Activated CD8-positive, alpha-beta memory T cell treated with anti-CD3 and anti-CD28 coated beads, Interleukin-2, amount 50 U/mL, for 24 hours (primary cell): ENCODE measurements around the gene HS3ST5.

Source experiments
- DNase-seq: peaks from one replicate; pipeline ENCODE4 v3.0.0-alpha.2; 2020; ENCODE audit errors: extremely low read depth

The HS3ST5 gene

GRCh38 chr6:114195631-114196403, 147.0 kb downstream of the HS3ST5 start:
- DNase-seq = no peak

DNA sequence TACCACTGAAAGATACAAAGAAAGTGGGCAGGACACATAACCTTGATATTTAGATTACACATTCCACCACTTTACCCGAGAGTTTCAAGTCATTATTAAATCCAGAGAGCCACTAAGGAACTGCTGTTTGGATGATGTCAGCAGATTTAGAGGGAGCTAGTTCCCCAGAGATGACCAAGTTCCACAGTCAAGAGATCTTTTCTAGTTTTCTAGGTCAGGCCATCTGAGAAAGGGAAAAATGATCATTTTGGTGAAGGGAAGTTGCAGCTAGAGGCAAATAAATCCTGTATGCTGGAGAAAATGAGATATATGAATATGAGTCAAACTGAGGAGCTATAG, 147.8 kb downstream of the HS3ST5 start:
- no peak for DNase-seq

- no peak for DNase-seq
These were observed 148.3 kb downstream of the HS3ST5 start for GRCh38 chr6:114194362-114195026.

DNA sequence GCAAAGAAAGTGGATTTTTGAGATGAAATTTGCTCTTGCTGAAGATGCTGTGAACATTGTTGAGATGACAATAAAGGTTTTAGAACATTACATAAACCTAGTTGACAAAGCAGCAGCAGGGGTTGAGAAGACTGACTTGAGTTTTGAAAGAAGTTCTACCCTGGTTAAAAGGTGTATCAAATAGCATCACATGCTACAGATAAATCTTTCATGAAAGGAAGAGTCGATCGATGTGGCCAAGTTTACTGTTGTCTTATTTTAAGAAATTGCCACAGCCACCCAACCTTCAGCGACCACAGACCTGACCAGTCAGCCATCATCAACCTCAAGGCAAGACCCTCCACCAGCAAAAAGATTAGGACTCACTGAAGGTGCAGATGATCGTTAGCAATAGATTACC, 155.3 kb downstream of the HS3ST5 start:
- DNase-seq = no peak

DNA sequence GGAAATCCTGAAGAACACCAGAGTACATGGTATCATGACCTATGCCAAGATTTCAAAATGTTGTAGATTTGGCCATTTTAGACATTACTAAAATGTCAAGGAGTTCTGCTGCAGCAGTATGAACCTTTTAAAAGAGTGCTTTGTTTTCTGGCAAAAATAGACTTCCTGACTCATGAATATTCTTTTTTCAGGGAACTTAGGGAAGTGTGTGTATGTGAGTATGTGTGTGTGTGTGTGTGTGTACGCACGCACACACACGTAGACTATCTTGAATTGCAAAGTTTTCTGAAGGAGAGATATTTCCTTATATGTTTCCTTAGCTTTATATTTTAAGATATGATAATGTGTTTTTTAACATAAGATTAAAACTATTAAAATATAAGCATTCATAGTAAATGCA, 161.2 kb downstream of the HS3ST5 start:
- no peak for DNase-seq

GRCh38 chr6:114179411-114179810, 163.4 kb downstream of the HS3ST5 start:
- DNase-seq = no peak

DNA sequence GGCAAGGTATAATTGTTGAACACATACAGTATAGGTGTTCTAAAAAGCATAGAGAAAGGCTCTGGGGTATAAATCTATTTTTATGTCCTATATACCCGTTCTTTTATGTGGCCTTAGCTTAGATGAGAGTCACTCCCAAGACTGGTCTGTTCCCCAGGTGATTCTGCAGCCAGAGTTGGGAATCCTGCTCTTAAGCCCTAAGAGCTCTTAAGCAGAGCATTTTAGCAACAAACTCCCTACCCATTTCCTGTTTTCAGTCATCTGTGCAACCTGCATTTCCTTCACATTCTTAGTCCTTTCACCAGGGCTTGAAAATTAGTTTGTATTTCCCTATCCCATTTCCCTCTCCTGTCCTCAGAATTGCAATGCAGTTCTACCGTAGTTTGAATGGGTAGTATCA, 166.1 kb downstream of the HS3ST5 start:
- DNase-seq = no peak

- DNase-seq = no peak
These were observed 170.1 kb downstream of the HS3ST5 start for GRCh38 chr6:114172576-114173260.

- DNase-seq = no peak
These were observed 171.3 kb downstream of the HS3ST5 start for GRCh38 chr6:114171473-114171872.

DNA sequence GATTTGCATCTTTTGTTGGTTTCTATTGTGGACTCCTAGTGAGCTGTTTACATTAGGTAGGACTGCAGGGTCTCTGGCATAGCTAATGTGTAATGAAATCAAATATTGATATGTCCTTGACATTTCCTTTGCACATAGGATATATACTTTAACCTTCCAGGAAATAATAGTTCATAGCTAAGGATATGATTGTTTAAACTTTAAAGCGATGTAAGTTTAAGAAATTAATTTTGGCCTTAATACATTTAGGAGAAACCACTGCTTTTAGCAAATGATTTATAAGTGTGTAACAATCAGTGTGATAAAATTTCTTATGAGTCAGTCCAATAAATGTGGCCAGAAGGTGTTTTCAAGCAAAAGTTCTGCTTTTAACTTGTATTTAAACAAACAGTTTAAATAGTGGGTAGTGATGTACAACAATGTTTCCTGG, 171.8 kb downstream of the HS3ST5 start:
- DNase-seq = no peak

DNA sequence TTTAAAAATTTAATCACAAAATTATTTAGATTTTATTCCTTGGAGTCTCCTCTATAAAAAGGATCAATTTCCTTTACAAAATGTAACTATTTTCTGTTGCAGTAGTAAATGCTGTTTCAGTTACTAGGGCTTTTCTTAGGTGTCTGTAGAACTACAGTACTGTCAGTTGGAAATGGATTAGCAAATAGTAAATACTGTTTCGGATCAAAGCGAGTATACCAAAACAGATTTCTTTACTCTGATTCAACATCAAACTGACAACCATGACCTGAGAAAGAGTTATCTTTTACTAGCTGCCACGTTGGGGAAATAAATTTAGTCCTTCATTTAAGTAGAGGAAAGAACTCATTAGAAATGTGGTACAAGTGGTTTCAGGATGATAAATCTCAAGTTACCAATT, 172.5 kb downstream of the HS3ST5 start:
- no peak for DNase-seq

- no peak for DNase-seq
These were observed 173.1 kb downstream of the HS3ST5 start for GRCh38 chr6:114169763-114170162.

DNA sequence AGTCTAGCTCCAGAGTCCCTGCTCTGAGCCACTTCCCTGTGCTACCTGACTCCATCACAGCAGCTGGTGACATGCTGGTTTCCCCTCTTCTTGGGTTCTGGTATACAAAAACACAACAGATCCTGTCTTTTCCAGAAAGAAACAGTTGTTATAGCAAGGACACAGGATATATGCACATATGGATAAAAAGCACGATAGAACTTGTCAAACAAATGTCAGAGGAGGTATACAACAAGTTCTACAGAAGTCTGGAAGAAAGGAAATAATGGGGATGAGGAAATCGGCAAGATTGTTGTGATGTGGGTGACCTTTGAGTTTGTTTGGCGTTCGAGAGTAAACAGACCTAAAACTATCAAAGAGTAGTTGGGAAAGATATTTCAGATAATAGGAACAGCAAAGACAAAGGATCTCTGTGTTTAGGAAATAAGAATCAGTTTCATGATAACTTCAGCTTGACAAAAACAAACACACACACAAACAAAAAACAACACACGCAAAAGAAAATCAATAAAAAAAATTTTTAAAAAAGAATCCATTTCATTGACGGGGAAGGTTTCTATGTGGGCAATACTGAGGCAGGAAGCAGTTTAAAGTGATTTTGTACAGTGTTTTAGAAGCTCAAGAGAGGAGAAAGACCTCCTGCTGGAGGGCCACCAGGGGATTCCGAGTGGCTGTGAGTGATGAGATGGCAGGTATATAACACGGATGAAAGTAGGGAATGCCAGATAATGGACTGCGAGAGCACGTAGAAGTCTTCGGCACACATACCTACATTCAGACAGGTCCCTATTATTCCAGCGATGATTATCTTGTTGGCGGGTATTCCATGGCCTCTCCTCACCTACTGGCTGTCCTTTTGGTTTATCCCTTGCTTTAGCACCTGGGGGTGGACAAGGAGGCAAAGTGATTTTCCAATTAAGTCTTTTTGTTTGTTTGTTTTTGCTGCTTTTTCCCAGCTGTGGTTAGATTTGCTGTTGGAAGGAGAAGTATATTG, 174.9 kb downstream of the HS3ST5 start:
- no peak for DNase-seq

- DNase-seq = no peak
These were observed 178.6 kb downstream of the HS3ST5 start for GRCh38 chr6:114164207-114164606.

GRCh38 chr6:114162691-114163347, 180.0 kb downstream of the HS3ST5 start:
- DNase-seq = no peak

DNA sequence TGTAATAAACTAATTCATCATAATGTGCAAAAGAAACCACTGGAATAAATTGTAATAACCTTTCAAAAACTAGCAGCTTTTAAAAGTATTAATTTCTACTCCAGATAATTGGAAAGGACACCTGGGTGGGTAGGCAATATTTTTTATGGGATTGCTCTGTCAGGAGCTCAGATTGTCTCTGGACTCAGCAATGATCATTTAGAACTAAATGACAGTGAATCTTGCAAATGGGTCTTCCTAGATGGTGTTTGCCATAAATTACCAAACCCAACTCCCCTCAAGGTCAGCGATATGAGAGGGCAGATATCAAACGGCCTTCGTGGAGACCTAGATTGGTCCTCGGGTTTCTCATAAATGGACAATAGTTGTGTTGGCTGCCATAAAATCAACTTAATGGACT, 181.9 kb downstream of the HS3ST5 start:
- no peak for DNase-seq

DNA sequence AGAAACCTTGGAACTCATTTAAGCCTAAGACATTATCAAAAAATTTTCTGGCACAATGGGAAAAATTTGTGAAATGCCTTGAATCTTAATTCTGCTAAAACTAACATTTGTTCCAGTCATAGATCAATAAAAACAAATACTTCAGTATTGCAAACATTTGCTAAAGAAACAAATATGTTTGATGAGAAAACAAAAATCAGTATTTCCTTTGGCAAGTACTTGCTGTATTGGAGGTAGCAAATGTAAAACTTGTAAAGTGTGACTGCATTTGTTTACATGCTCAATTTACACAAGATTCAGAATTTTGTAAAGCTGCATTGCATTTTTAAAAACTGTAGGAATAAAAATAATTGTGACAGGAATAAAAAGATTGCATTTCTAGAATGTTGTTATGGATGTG, 183.1 kb downstream of the HS3ST5 start:
- DNase-seq = no peak

DNA sequence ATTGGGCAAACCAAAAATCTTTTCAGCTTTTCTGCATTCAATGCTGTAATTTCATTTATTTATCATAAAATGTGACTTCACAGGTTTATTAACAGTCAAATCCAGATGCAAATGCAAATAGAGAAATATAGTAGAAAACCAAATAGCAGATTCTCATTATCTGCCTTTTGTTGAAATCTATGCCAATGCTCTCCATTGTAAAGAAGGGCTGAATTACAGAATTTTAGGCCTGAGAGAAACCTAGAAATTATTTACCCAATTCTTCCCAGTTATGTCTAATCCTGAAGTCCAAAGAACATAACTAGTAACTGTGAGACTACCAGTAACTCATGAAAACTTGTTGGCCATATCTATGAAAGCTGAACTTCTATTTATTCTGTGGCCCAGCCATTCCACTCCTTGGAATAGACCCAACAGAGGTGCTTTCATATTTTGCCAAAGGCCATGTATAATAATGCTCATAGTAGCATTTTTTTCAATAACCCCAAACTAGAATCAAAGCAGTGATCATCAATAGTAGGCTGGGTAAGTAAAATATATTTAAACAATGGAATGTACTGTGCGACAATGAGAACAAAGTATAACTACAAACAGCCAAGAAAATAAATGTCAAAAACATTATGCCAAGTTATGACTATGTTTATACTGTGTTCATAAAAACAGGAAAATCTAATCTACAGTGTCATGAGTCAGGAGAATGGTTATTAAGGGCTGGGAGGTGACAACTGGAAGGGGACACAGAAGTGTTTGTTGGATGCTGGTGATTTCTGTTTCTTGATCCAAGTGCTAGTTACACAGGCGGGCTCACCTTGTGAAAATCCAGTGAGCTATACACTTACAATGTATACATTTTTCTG, 183.8 kb downstream of the HS3ST5 start:
- DNase-seq = no peak

DNA sequence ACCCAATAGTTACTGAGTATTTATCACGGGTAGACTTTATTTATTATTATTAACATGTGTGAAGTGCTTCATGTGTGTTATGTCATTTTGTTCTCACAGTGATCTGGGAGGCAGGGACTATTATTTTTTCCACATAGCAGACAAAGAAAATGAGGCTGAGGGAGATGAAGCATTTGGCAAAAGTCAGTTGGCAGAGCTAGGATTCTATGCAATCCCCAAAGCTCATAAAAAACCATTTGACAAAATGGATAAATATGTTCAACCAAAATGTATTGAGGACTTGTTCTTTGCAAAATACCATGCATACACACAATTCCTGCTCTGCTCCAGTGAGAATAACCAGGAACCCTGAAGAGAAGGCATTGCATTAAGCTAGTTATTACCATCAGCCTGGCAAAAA, 184.4 kb downstream of the HS3ST5 start:
- DNase-seq = no peak

DNA sequence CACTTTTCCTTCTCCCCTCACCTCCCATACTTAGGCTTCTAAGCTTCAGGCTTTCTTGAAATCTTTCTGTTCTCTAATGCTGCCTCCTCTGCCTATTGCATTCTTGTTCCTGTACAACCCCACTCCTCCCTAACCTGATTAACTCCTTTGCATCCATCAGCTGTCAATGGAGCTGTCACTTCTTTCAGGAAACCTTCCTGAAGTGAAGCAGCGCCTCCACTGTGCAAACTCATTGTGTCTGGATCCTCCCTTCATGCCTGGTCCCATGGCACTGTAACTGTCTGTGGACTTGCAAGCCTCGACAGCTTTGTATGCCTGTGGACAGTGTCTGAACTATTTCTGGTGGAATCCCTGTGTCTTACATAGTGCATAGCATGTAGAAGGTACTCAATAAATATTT, 185.0 kb downstream of the HS3ST5 start:
- no peak for DNase-seq
